Measurements from ENCODE around the gene ERP29.
"Not testable (repeated sequence)": the region's sequence is repeated elsewhere in the genome, so short reads cannot be mapped to it uniquely, and the experiment has no call there.

The ERP29 gene

DNA sequence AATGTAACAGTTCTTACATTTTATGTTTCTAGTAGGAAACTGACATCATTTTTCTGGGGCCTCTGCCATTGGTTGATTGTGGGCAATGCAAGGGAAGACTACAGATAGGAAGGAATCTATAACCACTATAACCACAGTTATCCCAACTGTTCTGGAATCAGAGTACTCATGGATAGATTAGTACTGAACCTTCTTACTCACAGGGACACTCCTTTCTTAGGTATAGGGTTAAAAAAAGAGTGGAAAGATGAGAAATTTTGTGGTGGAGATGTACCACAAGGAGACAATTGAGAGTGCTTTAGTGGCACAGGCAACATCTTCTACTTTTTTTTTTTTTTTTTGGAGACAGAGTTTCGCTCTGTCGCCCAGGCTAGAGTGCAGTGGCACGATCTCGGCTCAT, 21.3 kb upstream of the ERP29 start:
- H3K4me1 ChIP-seq (ENCODE audit: control insufficient read depth, low read depth, low read length): no peaks in the 10 kb centered on the region
- H3K9me3 ChIP-seq (ENCODE audit: control insufficient read depth, low read depth, low read length): no peaks in the 10 kb centered on the region
- no peak overlapping the region for H3K9ac ChIP-seq (ENCODE audit: low read length)
- H3K27me3 ChIP-seq (ENCODE audit: control insufficient read depth, insufficient read depth, low read length): no peaks in the 10 kb centered on the region
- H3K4me3 ChIP-seq (ENCODE audit: low read length): no peak overlapping the region
- H3K36me3 ChIP-seq (ENCODE audit: control insufficient read depth, low read depth, low read length): no peaks in the 10 kb centered on the region
- H3K27ac ChIP-seq (ENCODE audit: low read length): no peak overlapping the region

GRCh38 chr12:111992464-111992863, 20.8 kb upstream of the ERP29 start:
- no peaks in the 10 kb centered on the region for H3K9me3 ChIP-seq (ENCODE audit: control insufficient read depth, low read depth, low read length)
- no peaks in the 10 kb centered on the region for H3K4me1 ChIP-seq (ENCODE audit: control insufficient read depth, low read depth, low read length)
- no peak overlapping the region for H3K4me3 ChIP-seq (ENCODE audit: low read length)
- no peak overlapping the region for H3K27ac ChIP-seq (ENCODE audit: low read length)
- no peaks in the 10 kb centered on the region for H3K27me3 ChIP-seq (ENCODE audit: control insufficient read depth, insufficient read depth, low read length)
- no peak overlapping the region for H3K9ac ChIP-seq (ENCODE audit: low read length)
- no peaks in the 10 kb centered on the region for H3K36me3 ChIP-seq (ENCODE audit: control insufficient read depth, low read depth, low read length)

- H3K9me3 ChIP-seq (ENCODE audit: control insufficient read depth, low read depth, low read length): no peaks in the 10 kb centered on the region
- H3K9ac ChIP-seq (ENCODE audit: low read length): no peak overlapping the region
- H3K36me3 ChIP-seq (ENCODE audit: control insufficient read depth, low read depth, low read length): no peaks in the 10 kb centered on the region
- no peak overlapping the region for H3K27ac ChIP-seq (ENCODE audit: low read length)
- no peaks in the 10 kb centered on the region for H3K27me3 ChIP-seq (ENCODE audit: control insufficient read depth, insufficient read depth, low read length)
- no peak overlapping the region for H3K4me3 ChIP-seq (ENCODE audit: low read length)
- H3K4me1 ChIP-seq (ENCODE audit: control insufficient read depth, low read depth, low read length): no peaks in the 10 kb centered on the region
Observed at GRCh38 chr12:111993292-111994150, 19.7 kb upstream of the ERP29 start.

GRCh38 chr12:111994211-111995111, 18.8 kb upstream of the ERP29 start:
- H3K9ac ChIP-seq (ENCODE audit: low read length); H3K27ac ChIP-seq (ENCODE audit: low read length); H3K9me3 ChIP-seq (ENCODE audit: control insufficient read depth, low read depth, low read length); H3K4me1 ChIP-seq (ENCODE audit: control insufficient read depth, low read depth, low read length); H3K36me3 ChIP-seq (ENCODE audit: control insufficient read depth, low read depth, low read length); H3K4me3 ChIP-seq (ENCODE audit: low read length); H3K27me3 ChIP-seq (ENCODE audit: control insufficient read depth, insufficient read depth, low read length): not testable (repeated sequence)

- H3K4me3 ChIP-seq (ENCODE audit: low read length): no peak overlapping the region
- H3K9me3 ChIP-seq (ENCODE audit: control insufficient read depth, low read depth, low read length): no peaks in the 10 kb centered on the region
- no peaks in the 10 kb centered on the region for H3K27me3 ChIP-seq (ENCODE audit: control insufficient read depth, insufficient read depth, low read length)
- H3K27ac ChIP-seq (ENCODE audit: low read length): no peak overlapping the region
- no peak overlapping the region for H3K9ac ChIP-seq (ENCODE audit: low read length)
- H3K4me1 ChIP-seq (ENCODE audit: control insufficient read depth, low read depth, low read length): no peaks in the 10 kb centered on the region
- H3K36me3 ChIP-seq (ENCODE audit: control insufficient read depth, low read depth, low read length): no peaks in the 10 kb centered on the region
Observed at GRCh38 chr12:111995782-111996480, 17.3 kb upstream of the ERP29 start.

DNA sequence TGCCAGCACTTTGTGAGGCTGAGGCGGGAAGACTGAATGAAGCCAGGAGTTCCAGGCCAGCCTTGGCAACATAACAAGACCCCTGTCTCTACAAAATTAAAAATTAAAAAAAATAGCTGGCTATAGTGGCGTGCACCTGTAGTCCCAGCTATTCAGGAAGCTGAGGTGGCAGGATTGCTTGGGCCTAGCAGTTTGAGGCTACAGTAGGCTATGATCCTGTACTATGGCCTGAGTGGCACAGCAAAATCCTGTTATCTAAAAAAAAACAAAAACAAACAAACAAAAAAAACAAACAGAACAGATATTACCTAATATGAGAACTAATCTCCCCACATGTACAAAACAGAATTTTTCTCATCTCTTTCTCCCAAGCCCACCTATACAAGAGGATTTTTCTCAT, 15.9 kb upstream of the ERP29 start:
- Histone ChIP-seq H3K36me3 (ENCODE audit: control insufficient read depth, low read depth, low read length) (no peaks in the 10 kb centered on the region), H3K9me3 (ENCODE audit: control insufficient read depth, low read depth, low read length) (no peaks in the 10 kb centered on the region), H3K4me1 (ENCODE audit: control insufficient read depth, low read depth, low read length) (no peaks in the 10 kb centered on the region), H3K9ac (ENCODE audit: low read length) (no peak overlapping the region), H3K27ac (ENCODE audit: low read length) (no peak overlapping the region), H3K27me3 (ENCODE audit: control insufficient read depth, insufficient read depth, low read length) (no peaks in the 10 kb centered on the region), H3K4me3 (ENCODE audit: low read length) (no peak overlapping the region)

- Histone ChIP-seq H3K4me3 (ENCODE audit: low read length) (no peak overlapping the region), H3K4me1 (ENCODE audit: control insufficient read depth, low read depth, low read length) (no peaks in the 10 kb centered on the region), H3K9ac (ENCODE audit: low read length) (no peak overlapping the region)
Observed at GRCh38 chr12:111998015-111998414, 15.2 kb upstream of the ERP29 start.

DNA sequence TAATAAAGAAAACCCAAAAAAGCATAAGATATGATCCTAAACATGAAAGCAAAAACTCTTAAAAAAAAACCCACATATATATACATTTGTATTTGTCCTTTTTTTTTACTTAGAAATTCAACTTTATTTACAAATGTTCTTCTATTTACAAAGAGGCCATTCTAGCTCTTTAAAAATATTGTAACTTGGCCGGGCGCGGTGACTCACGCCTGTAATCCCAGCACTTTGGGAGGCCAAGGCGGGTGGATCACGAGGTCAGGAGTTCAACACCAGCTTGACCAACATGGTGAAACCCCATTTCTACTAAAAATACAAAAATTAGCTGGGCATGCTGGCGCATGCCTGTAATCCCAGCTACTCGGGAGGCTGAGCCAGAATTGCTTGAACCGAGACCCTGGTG, 14.1 kb upstream of the ERP29 start:
- not testable (repeated sequence) for H3K27me3 ChIP-seq (ENCODE audit: control insufficient read depth, insufficient read depth, low read length); H3K4me1 ChIP-seq (ENCODE audit: control insufficient read depth, low read depth, low read length); H3K4me3 ChIP-seq (ENCODE audit: low read length); H3K9me3 ChIP-seq (ENCODE audit: control insufficient read depth, low read depth, low read length); H3K27ac ChIP-seq (ENCODE audit: low read length); H3K9ac ChIP-seq (ENCODE audit: low read length); H3K36me3 ChIP-seq (ENCODE audit: control insufficient read depth, low read depth, low read length)

More at GRCh38 chr12:111998015-111998414, 15.2 kb upstream of the ERP29 start:
- no peaks in the 10 kb centered on the region for H3K36me3 ChIP-seq (ENCODE audit: control insufficient read depth, low read depth, low read length)
- H3K9me3 ChIP-seq (ENCODE audit: control insufficient read depth, low read depth, low read length): no peaks in the 10 kb centered on the region
- H3K27ac ChIP-seq (ENCODE audit: low read length): no peak overlapping the region
- H3K27me3 ChIP-seq (ENCODE audit: control insufficient read depth, insufficient read depth, low read length): no peaks in the 10 kb centered on the region

GRCh38 chr12:112000820-112001219, 12.4 kb upstream of the ERP29 start:
- Histone ChIP-seq H3K4me3 (ENCODE audit: low read length) (no peak overlapping the region), H3K27ac (ENCODE audit: low read length) (no peak overlapping the region), H3K9ac (ENCODE audit: low read length) (no peak overlapping the region), H3K36me3 (ENCODE audit: control insufficient read depth, low read depth, low read length) (no peaks in the 10 kb centered on the region), H3K4me1 (ENCODE audit: control insufficient read depth, low read depth, low read length) (peaks cover 3% of the 10 kb centered on the region), H3K9me3 (ENCODE audit: control insufficient read depth, low read depth, low read length) (no peaks in the 10 kb centered on the region), H3K27me3 (ENCODE audit: control insufficient read depth, insufficient read depth, low read length) (no peaks in the 10 kb centered on the region)

DNA sequence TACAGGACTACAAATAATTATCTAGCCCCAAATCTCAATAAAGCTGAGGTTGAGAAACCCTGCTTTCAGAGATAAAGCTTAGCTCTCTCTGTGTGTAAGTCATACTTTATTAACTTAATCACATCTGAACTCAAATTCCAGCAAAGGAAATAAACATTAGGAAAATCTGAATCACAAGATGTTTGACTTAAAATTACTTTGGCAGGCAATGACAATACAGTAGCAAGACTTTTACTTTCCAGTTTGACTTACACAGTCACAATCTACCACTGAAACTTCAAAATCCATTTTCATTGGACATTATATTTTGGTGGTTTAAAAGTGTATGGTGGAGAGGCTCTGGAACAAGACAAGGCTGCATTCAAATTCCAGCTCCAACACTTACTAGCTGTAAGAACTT, 11.7 kb upstream of the ERP29 start:
- H3K36me3 ChIP-seq (ENCODE audit: control insufficient read depth, low read depth, low read length): no peaks in the 10 kb centered on the region
- H3K9me3 ChIP-seq (ENCODE audit: control insufficient read depth, low read depth, low read length): no peaks in the 10 kb centered on the region
- H3K27ac ChIP-seq (ENCODE audit: low read length): no peak overlapping the region
- no peak overlapping the region for H3K9ac ChIP-seq (ENCODE audit: low read length)
- no peaks in the 10 kb centered on the region for H3K27me3 ChIP-seq (ENCODE audit: control insufficient read depth, insufficient read depth, low read length)
- H3K4me3 ChIP-seq (ENCODE audit: low read length): no peak overlapping the region
- peaks cover 9% of the 10 kb centered on the region for H3K4me1 ChIP-seq (ENCODE audit: control insufficient read depth, low read depth, low read length)

DNA sequence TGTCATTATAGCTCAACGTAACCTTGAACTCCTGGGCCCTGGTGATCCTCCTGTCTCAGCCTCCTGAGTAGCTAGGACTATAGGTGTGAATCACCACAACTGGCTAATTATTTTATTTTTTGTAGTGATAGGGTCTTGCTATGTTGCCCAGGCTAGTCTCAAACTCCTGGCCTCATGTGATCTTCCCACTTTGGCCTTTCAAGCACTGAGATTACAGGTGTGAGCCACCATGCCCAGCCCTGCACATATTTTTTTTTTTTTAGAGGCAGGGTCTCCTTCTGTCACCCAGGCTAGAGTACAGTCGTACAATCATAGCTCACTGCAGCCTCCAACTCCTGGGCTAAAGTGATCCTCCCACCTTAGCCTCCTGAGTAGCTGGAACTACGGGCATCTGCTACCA, 9.2 kb upstream of the ERP29 start:
- Histone ChIP-seq H3K4me3 (ENCODE audit: low read length) (no peak overlapping the region), H3K27ac (ENCODE audit: low read length) (no peak overlapping the region), H3K27me3 (ENCODE audit: control insufficient read depth, insufficient read depth, low read length) (no peaks in the 10 kb centered on the region), H3K9ac (ENCODE audit: low read length) (no peak overlapping the region), H3K9me3 (ENCODE audit: control insufficient read depth, low read depth, low read length) (no peaks in the 10 kb centered on the region), H3K36me3 (ENCODE audit: control insufficient read depth, low read depth, low read length) (no peaks in the 10 kb centered on the region), H3K4me1 (ENCODE audit: control insufficient read depth, low read depth, low read length) (peaks cover 9% of the 10 kb centered on the region)

Data from iPS-18a (cell line).